ENCODE measurements around the gene VWA8. TPM values are rescaled to one million over a fixed set of nuclear protein-coding genes. Genes with fewer than 3 reads are reported as not detected.
"Not testable (repeated sequence)": the region's sequence is repeated elsewhere in the genome, so short reads cannot be mapped to it uniquely, and the experiment has no call there.

Gene VWA8
- total RNA-seq, 2 experiments from 2014 or later, result 14.9 to 17.4 TPM

GRCh38 chr13:41851351-41851750 is 109.6 kb downstream of the VWA8 start:
- Mint-ChIP-seq H3K9me3 (ENCODE audit: low read depth) (no peaks in the 10 kb centered on the region), H3K4me3 (no peak overlapping the region), H3K27ac (no peak overlapping the region), H3K27me3 (no peaks in the 10 kb centered on the region), H3K4me1 (no peaks in the 10 kb centered on the region), H3K36me3 (peaks cover 20% of the 10 kb centered on the region)
- CTCF ChIA-PET, result no interaction called here
- ATAC-seq (no peak), DNase-seq (no peak)

GRCh38 chr13:41848435-41849255 is 112.3 kb downstream of the VWA8 start:
- no peak overlapping the region for H3K4me3 Mint-ChIP-seq
- no peaks in the 10 kb centered on the region for H3K4me1 Mint-ChIP-seq
- no peak overlapping the region for H3K27ac Mint-ChIP-seq
- peaks cover 14% of the 10 kb centered on the region for H3K36me3 Mint-ChIP-seq
- no peak for ATAC-seq
- CTCF ChIA-PET, result no interaction called here
- H3K9me3 Mint-ChIP-seq (ENCODE audit: low read depth), result no peaks in the 10 kb centered on the region
- no peak for DNase-seq
- no peaks in the 10 kb centered on the region for H3K27me3 Mint-ChIP-seq

GRCh38 chr13:41847216-41847615 is 113.7 kb downstream of the VWA8 start:
- no peak for DNase-seq
- no peak for ATAC-seq
- Mint-ChIP-seq H3K4me1 (no peaks in the 10 kb centered on the region), H3K27me3 (no peaks in the 10 kb centered on the region), H3K4me3 (no peak overlapping the region), H3K27ac (no peak overlapping the region), H3K36me3 (peaks cover 7% of the 10 kb centered on the region), H3K9me3 (ENCODE audit: low read depth) (no peaks in the 10 kb centered on the region)
- CTCF ChIA-PET, result no interaction called here

GRCh38 chr13:41842036-41842620 is 118.8 kb downstream of the VWA8 start:
- no peak for ATAC-seq
- H3K9me3 Mint-ChIP-seq (ENCODE audit: low read depth), result no peaks in the 10 kb centered on the region
- H3K27ac Mint-ChIP-seq, result no peak overlapping the region
- peaks cover 24% of the 10 kb centered on the region for H3K36me3 Mint-ChIP-seq
- H3K27me3 Mint-ChIP-seq, result no peaks in the 10 kb centered on the region
- H3K4me3 Mint-ChIP-seq, result no peak overlapping the region
- H3K4me1 Mint-ChIP-seq, result no peaks in the 10 kb centered on the region
- no peak for DNase-seq
- CTCF ChIA-PET, result no interaction called here

GRCh38 chr13:41837629-41838028 is 123.3 kb downstream of the VWA8 start:
- H3K36me3 Mint-ChIP-seq, result peaks cover 33% of the 10 kb centered on the region
- H3K27ac Mint-ChIP-seq, result no peak overlapping the region
- DNase-seq (no peak), ATAC-seq (no peak)
- H3K4me1 Mint-ChIP-seq, result no peaks in the 10 kb centered on the region
- H3K9me3 Mint-ChIP-seq (ENCODE audit: low read depth), result no peaks in the 10 kb centered on the region
- H3K27me3 Mint-ChIP-seq, result no peaks in the 10 kb centered on the region
- CTCF ChIA-PET, result no interaction called here
- H3K4me3 Mint-ChIP-seq, result no peak overlapping the region

- H3K27ac Mint-ChIP-seq, result no peak overlapping the region
- ATAC-seq, result no peak
- CTCF ChIA-PET, result no interaction called here
- H3K9me3 Mint-ChIP-seq (ENCODE audit: low read depth), result no peaks in the 10 kb centered on the region
- no peak overlapping the region for H3K4me3 Mint-ChIP-seq
- no peaks in the 10 kb centered on the region for H3K4me1 Mint-ChIP-seq
- DNase-seq, result no peak
- peaks cover 28% of the 10 kb centered on the region for H3K36me3 Mint-ChIP-seq
- no peaks in the 10 kb centered on the region for H3K27me3 Mint-ChIP-seq
These were observed 125.0 kb downstream of the VWA8 start for GRCh38 chr13:41835871-41836270.

- H3K4me3 Mint-ChIP-seq; H3K27me3 Mint-ChIP-seq; ATAC-seq; CTCF ChIA-PET; H3K27ac Mint-ChIP-seq; H3K4me1 Mint-ChIP-seq; DNase-seq; H3K9me3 Mint-ChIP-seq (ENCODE audit: low read depth): not testable (repeated sequence)
- peaks cover 23% of the 10 kb centered on the region for H3K36me3 Mint-ChIP-seq
These were observed 126.2 kb downstream of the VWA8 start for GRCh38 chr13:41834697-41835096.

- H3K36me3 Mint-ChIP-seq, result peaks cover 24% of the 10 kb centered on the region
- H3K9me3 Mint-ChIP-seq (ENCODE audit: low read depth), result no peaks in the 10 kb centered on the region
- no peak overlapping the region for H3K4me3 Mint-ChIP-seq
- no peak for ATAC-seq
- no peak for DNase-seq
- H3K27me3 Mint-ChIP-seq, result no peaks in the 10 kb centered on the region
- CTCF ChIA-PET, result no interaction called here
- H3K27ac Mint-ChIP-seq, result no peak overlapping the region
- no peaks in the 10 kb centered on the region for H3K4me1 Mint-ChIP-seq
These were observed 127.1 kb downstream of the VWA8 start for GRCh38 chr13:41833831-41834230.

GRCh38 chr13:41833201-41833600 is 127.7 kb downstream of the VWA8 start:
- CTCF ChIA-PET, result no interaction called here
- ATAC-seq, result no peak
- Mint-ChIP-seq H3K4me1 (no peaks in the 10 kb centered on the region), H3K4me3 (no peak overlapping the region), H3K9me3 (ENCODE audit: low read depth) (no peaks in the 10 kb centered on the region), H3K36me3 (peaks cover 25% of the 10 kb centered on the region), H3K27me3 (no peaks in the 10 kb centered on the region), H3K27ac (no peak overlapping the region)
- no peak for DNase-seq

- peaks cover 21% of the 10 kb centered on the region for H3K36me3 Mint-ChIP-seq
These were observed 133.2 kb downstream of the VWA8 start for GRCh38 chr13:41827507-41828213.

GRCh38 chr13:41825691-41826090 is 135.2 kb downstream of the VWA8 start:
- Mint-ChIP-seq H3K27ac (no peak overlapping the region), H3K4me3 (no peak overlapping the region), H3K4me1 (no peaks in the 10 kb centered on the region), H3K9me3 (ENCODE audit: low read depth) (no peaks in the 10 kb centered on the region), H3K36me3 (peaks cover 21% of the 10 kb centered on the region), H3K27me3 (no peaks in the 10 kb centered on the region)
- CTCF ChIA-PET, result interaction anchor here (0.8 kb wide), 1 partner anchor 368 kb away, joined by 3 read pairs; the partner anchor contains the start of gene RGCC
- DNase-seq (no peak), ATAC-seq (no peak)

More at GRCh38 chr13:41827507-41828213, 133.2 kb downstream of the VWA8 start:
- no peak for ATAC-seq
- Mint-ChIP-seq H3K9me3 (ENCODE audit: low read depth) (no peaks in the 10 kb centered on the region), H3K4me1 (no peaks in the 10 kb centered on the region), H3K4me3 (no peak overlapping the region), H3K27ac (no peak overlapping the region), H3K27me3 (no peaks in the 10 kb centered on the region)
- CTCF ChIA-PET, result interaction anchor here (1.2 kb wide), 1 partner anchor 26 kb away, joined by 3 read pairs; no protein-coding TSS in a partner anchor
- no peak for DNase-seq

- CTCF ChIA-PET, result no interaction called here
- Mint-ChIP-seq H3K27me3 (no peaks in the 10 kb centered on the region), H3K4me3 (no peak overlapping the region), H3K27ac (no peak overlapping the region), H3K9me3 (ENCODE audit: low read depth) (no peaks in the 10 kb centered on the region), H3K36me3 (peaks cover 22% of the 10 kb centered on the region), H3K4me1 (no peaks in the 10 kb centered on the region)
- ATAC-seq, result no peak
- DNase-seq, result no peak
These were observed 137.4 kb downstream of the VWA8 start for GRCh38 chr13:41823476-41823875.

GRCh38 chr13:41822560-41822959 is 138.3 kb downstream of the VWA8 start:
- Mint-ChIP-seq H3K4me1 (no peaks in the 10 kb centered on the region), H3K27ac (no peak overlapping the region)

GRCh38 chr13:41821238-41821594 is 139.7 kb downstream of the VWA8 start:
- Mint-ChIP-seq H3K27ac (no peak overlapping the region), H3K27me3 (no peaks in the 10 kb centered on the region), H3K9me3 (ENCODE audit: low read depth) (no peaks in the 10 kb centered on the region), H3K4me1 (no peaks in the 10 kb centered on the region), H3K36me3 (peaks cover 23% of the 10 kb centered on the region), H3K4me3 (no peak overlapping the region)
- no peak for DNase-seq
- ATAC-seq, result no peak
- CTCF ChIA-PET, result no interaction called here

More at GRCh38 chr13:41822560-41822959, 138.3 kb downstream of the VWA8 start:
- H3K27me3 Mint-ChIP-seq, result no peaks in the 10 kb centered on the region
- DNase-seq (no peak), ATAC-seq (no peak)
- CTCF ChIA-PET, result no interaction called here
- no peaks in the 10 kb centered on the region for H3K9me3 Mint-ChIP-seq (ENCODE audit: low read depth)
- peaks cover 24% of the 10 kb centered on the region for H3K36me3 Mint-ChIP-seq
- H3K4me3 Mint-ChIP-seq, result no peak overlapping the region

All from activated CD8-positive, alpha-beta memory T cell treated with anti-CD3 and anti-CD28 coated beads, Interleukin-2, amount 10 ng/mL, durations not matched to agents 7 days and 5 days (primary cell).